ENCODE measurements around the gene ELL.

Gene ELL

DNA sequence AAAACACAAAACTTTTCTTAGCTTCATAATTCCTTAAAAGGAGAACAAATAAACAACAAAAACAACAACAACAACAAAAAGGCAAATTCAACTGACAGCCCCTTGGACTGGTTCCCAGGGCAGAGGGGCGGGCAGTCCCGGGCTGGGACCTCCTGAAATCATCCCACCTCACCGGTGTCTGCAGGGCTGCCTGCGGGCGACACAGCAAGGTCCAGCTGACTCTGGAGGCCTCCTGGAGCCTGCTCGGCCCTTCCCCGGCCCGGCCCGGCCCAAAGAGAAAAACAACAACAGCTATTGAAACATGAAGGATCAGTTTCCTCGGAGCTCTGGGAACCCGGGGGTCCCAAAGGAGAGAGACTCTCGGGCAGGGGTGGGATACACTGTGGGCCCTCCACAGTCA lies 78.9 kb downstream of the ELL start:
- DNase-seq, result no peak

DNA sequence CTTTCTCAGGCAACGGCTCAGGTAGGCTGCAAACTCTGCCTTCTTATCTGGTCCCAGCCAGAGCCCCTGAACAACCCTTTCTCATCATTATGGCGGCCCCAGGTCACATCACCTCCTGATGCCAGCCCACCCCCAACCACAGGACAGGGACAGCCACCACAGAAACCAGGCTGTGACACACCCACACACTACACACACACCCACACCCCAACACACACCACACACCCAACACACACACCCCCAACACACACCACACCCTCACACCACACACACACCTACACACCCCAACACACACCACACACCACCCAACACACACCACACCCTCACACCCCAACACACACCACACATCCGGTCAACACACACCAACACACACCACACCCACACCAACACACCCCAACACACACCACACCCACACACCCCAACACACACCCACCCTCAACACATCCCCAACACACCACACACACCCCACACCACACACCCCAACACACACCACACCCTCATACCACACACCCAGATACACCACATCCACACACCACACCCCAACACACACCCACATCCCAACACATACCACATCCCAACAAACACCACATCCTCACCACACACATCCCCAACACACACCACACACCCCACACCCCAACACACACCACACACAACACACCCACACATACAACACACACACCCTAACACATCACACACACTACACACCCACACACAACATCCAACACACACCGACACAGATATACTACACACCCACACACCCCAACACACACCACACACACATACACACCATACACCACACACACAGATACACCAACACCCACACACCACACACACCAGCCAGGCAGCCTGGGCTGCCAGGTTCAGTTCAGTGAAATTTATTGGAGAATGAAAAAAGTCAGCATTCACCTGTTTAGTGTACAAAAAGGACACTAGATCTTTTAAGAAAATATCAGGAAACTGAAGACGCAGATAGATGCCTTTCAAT lies 79.8 kb downstream of the ELL start:
- DNase-seq, result no peak

DNA sequence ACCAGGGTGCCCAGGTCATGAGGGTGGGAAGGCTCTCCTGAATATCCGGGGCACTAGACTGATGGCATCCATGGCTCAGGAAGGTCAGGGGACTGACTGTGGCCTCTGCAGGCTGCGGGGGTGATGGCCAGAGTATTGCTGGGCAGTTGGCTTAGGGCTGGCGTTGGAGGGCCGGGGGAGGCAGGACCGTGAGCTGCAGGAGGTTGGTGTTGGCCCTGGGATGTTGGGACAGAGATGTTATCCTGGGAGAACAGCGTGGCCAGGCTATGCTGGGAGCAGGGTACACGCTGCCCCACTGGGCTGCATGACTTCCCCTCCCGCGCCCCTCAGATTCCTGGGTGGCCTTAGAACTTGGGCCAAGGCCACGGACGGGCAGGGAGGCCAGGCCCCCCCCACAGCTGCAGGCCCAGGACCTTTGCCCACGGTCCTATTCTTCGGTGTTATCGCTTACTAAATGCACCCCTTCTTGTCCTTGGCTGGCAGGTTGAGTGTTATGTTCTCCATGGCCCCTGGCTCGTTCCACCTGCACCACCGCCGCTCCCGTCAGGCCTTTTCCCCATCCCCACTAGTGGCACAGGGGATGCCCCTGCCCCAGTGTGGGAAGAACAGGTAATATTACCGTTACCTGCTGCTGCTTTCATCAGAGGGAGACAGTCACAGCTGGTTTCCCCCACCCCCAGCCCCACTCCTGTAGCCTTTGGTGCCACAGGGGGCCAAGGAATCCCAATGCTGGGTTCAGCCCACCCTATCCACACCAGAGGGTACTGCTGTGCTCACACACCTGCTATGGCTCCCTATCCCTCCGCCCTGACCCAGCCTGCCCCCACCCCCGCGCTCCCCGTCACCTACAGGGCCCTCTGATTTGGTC lies 80.7 kb downstream of the ELL start:
- no peak for DNase-seq

DNA sequence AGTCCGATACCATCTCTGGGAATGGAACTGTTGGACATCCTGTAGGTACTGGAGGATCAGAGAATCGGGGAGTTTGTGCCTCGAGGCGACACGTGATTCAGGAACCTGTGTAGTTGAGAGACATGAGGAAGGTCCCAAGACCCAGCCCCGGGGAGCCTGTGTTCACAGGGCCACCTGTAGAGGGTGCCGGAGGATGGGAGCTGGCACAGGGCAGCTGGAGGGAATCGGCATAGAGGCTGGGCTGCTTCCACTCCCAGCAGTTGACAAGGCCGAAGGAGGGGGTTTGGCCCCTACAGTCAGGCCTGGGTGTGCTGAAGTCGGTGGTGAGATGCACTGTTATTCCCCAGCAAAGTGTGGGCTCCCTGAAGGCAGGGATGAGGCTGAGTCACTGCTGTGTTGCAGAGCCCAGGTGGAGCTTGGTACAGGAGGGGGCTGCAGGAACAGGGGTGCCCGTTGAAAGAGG lies 81.4 kb downstream of the ELL start:
- no peak for DNase-seq

DNA sequence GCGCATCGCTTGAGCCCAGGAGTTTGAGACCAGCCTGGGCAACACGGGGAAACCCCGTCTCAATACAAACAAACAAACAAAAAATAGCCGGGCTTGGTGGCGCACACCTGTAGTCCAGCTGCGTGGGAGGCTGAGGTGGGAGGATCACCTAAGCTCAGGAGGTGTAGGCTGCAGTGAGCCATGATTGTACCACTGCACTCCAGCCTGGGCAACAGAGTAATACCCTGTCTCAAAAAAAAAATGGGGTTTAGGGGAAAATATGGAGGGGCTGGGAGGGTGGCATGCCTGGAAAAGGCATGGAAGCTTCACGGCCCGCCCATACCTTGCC lies 82.0 kb downstream of the ELL start:
- DNase-seq, result no peak

DNA sequence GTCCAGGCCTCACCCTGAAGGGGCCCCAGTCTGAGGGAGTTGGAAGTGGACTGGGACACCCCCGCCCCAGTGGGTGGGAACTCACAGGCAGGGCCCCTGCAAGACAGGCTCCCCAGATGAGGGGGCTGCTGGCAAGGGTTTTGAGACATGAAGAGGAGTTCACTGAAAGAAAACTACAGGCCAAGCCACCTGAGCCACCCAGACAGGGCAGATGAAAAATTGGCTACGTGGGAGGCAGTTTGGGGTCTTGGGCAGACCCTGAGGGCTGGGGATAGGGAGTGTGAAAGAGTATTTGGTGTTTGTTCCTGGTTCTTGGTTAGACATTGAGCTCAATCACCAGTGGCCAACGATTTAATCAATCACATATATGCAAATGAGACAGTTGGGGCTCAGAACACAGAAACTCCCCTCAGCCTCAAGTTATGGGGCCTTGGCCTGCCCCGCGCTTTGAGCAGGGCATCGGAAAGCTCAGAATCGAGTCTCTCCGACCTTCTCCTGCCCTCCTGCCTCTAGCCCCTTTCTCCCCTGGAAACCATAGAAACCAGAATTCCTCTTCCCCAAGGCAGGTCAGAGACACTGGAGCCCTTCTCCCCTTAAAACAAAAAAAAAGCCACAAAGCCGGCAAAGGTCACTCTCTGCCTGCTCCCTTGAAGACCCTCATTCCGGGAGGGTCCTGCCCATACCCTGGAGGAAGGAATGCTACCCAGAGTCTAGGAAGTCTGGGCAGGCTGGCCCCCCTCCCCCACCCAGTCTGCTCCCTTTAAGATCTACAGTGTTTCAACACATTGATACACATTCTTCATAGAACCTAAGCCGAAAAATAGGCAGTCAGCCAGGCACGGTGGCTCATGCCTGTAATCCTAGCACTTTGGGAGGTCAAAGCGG lies 82.6 kb downstream of the ELL start:
- no peak for DNase-seq

DNA sequence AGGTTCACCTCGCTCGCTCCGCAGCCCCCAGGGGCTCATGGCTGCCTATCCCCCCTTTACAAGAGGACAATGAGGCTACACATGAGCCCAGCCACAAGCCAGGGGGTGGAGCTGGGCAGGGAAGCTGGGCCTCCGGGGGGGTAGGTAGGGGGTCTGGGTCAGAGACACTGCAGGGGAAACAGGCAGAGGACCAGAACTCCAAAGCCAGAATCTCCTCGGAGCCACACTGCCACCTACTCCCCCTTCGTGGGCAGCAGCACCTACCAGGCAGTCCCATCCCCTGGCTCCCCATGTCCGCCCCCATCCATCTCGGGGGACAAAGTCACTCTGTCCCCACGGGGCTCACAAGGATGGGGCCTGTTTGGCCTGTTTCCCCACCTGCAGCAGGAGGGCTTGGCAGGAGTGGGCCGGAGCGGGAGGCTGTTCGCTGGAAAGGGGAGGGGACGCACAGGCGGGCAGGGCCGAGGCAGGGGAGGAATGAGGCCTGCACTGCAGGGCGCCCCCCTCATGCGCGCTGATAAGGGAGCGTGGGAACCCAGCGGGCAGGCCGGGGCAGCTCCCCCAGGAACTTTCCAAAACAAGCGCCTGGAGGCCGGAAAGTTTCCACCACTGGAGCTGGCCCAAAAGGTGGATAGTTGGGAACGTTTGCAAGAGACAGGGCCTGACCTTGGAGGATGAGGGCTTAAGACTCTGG lies 83.4 kb downstream of the ELL start:
- no peak for DNase-seq

DNA sequence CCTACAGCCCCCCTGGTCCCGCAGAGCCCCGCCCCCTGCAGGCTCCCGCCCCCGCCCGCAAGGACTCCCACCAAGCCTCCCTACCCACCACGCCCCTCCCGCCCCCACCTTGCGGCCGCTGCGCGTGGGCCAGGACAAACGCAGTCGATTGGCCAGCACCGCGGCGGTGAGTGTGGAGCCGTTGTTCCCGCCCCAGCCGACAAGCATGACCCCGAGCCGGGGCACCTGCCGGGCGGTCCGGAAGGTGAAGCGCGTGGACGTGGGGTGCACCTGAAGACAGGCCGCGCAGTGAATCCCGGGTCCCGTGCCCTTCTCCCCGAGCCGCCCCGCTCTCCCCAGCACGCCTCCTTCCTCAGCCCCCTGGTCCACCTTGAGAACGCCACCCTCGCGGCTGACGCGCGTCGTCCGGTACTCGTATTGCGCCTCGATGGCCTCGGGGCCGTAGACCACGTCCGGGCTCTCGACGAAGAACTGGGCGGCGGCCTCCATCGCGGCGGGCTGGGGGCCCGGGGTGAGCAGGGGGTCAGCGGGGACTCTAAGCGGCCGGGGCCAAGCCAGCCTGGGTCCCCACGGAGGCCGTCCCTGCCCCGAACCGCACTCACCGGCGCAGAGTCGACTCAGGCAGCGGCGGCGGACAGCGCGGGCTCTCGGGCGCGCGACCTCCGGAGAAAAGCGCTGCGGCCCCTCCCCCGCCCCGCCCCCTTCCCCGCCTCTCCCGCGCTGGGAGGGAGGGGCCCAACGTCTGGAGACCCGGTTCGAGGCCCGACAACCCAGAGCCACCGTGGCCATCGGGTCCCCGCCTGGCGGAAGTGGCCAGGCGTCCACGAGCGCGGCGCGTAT lies 84.2 kb downstream of the ELL start, which contains the start of gene ISYNA1:
TSS of gene ISYNA1 (minus strand) at position 643 of the 840 bp plus-strand sequence. CDS start at position 489, 154 bp downstream.
- DNase-seq, result peak; percentile 50

DNA sequence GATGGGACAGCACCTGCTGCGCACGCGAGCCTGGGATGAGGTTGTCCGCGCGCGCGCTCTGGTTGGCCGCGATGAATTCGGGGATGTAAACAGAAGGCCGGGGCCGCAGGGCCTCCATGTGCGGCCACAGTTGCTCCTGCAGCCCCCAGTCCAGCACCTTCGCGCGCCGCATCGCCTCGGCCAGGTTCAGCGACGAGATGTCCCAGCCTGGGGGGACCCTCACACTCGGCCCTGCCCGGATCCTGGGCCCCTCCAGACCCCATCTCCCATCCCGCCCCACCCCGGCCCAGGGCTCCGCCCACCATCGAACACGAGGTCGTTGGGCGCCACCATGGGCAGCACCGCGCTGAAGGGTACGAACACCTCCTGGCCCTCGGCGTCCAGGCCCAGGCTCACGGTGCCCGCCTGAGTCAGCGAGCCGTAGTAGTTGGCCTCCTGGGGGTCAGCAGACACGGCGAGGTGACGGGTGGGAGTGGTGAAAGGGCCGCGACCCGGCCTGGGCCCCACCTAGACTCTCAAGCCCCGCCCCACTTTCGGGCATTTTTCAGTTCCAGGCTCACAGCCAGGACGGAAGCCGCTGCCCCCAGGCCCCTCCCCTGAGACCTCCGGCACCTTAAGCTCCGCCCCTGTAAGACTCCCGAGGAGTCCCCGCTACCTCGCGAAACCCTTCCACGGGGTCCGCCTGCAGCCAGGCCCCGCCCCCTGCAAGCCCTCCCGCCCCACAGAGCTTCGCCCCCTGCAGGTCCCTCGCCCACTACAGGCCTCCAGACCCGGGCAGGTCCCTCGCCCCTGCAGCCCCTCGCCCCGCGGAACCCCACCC lies 85.0 kb downstream of the ELL start:
- DNase-seq, result peak; percentile 61

DNA sequence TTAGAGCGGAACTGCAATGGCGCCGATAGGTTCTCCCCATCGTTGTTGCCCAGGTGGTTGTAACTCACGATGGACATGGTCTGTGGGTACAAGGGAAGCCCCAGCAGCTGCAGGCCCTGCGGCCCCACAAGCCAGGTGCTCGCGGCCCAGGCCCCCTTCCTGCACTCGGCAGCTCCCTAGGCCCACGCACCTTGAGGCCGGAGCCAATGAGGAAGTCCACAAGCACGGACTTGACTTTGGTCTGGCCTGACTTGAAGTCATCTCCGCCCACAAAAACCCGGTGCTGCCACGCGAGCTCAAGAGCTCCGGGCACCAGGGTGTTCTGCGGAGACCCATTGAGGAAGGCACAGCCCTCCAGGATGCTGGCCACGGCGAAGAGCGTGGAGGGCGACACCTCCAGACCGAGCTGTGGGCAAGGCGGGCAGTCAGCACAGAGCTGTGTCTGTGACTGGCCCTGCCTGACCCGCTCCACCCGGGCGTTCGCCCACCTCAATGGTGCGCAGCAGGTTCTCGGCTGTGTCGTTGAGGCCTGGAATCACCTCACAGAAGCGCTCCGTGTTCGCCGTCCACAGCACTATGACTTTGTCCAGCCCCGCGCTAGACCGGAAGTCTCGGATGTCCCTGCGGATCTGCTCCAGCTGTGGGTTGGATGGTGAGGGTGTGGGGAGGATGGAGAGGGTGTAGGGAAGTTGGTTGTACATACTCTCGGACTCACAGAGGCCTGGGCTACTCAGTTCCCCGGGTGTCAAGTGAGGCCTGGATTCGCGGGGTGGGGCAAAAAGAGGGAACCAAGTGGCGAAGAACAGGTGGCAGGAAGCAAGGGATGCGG lies 85.8 kb downstream of the ELL start:
- no peak for DNase-seq

DNA sequence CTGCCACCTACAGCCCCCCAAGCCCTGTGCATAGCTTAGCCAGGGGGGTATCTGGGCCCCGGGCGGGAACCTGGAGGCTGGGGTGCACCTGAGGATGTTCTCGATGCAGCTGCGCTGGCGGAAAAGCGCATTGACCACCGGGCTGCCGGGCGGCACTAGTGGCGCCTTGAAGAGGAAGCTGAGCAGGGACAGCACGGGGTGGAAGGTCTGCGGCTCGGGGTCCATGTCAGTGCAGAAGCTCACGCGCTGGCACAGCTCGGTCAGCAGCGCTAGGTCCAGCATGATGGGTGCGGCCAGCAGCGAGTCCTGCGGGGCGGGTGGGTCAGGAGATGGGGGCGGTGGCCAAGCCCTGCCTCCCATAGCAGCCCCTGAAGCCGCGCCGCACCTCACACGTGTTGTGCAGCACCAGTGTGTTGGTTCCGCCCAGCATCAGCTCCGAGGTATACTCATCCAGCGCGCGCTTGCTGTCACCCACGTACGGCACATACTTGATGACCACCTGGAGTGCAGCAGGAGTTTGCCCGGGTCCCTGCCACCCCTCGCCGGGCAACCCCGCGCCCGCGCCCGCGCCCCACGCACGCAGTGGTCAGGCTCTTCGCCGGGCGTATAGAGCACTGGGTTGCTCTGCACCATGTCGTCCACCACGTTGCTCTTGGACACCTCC lies 86.6 kb downstream of the ELL start:
- DNase-seq, result no peak

DNA sequence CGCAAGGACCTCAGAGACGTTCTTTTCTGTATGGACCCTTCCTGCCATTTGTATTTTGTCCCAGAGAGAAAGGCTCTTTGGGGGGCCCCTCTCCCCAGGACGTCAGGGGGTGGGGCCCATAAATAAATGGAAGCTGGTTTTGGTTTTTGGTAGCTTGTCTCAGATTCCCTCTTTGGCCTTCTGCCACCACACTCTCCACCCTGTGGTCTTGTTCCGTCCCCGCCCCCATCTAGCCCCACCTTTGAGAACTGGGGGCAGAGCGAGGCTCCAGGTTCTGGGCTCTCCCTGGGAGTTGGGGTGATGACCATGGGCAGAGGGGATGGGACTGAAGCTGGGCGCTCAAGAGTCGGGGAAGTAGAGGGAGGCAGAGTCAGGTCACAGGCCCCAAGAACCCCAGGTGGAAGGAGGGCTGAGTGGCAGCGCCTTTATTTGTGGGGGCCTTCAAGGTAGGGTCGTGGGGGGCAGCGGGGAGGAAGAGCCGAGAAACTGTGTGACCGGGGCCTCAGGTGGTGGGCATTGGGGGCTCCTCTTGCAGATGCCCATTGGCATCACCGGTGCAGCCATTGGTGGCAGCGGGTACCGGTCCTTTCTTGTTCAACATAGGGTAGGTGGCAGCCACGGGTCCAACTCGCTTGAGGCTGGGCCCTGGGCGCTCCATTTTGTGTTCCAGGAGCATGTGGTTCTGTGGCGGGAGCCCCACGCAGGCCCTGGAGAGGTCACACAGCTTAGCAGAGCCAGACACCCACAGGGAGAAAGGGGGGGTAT lies 87.3 kb downstream of the ELL start:
- no peak for DNase-seq

DNA sequence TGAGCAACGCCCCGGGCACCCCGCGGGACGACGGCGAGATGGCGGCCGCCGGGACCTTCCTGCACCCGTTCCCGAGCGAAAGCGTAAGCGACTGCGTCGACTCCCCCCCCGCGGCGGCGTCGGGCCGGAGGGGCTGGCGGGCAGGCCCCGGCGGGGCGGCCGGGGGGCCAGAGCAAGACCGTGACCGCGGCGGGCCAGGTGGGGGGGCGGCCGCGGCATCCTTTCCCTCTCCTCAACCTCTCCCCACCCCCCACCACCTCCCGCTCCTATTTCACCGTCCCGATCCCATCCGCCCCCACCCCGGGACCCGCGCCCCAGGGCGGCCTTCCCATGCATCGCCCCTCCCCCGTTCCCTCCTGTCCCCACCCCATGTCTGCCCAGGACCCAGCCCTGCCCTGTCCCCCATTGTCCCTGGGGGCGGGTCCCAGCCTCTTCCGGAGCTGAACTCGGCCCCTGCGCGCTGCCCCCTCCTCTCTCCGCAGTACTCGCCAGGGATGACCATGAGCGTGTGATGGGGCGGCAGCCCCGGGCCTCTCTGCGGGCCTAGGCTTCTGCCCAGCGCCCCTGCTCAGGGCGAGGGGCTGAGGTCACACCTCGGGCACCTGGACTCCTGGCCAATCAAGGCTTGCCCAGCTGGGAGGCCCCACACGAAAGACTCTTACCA lies 88.0 kb downstream of the ELL start:
- no peak for DNase-seq

DNA sequence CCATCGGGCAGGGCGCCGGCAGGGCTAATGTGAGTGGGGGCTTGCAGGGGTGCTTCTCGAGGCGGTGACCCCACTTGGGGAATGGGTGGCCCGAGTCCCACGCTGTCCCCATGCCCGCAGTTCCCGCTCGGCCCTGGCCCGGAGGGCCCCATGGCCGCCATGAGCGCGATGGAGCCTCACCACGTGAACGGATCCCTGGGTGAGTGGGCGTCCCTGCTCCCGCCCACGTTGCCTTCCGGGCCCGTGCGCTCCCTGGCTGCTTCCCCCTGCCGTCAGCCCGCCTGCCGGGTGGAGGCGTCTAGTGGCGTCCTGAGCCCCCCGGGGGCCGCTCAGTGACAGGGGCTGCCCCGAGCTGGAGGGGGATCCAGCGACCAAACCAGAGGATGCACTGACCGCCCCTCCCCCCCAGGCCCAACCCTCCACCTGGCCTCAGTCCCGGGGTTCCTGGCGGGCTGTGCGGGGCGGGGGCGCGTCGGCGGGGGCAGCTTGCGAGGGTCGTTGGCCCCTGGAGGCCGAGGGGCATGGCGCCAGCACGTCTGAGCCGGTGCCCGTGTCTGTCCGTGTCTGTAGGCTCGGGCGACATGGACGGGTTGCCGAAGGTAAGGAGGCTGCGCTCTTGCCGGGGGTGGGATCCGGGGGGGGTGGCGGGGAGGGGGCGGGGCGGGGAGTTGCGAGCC lies 88.7 kb downstream of the ELL start:
- DNase-seq, result no peak

DNA sequence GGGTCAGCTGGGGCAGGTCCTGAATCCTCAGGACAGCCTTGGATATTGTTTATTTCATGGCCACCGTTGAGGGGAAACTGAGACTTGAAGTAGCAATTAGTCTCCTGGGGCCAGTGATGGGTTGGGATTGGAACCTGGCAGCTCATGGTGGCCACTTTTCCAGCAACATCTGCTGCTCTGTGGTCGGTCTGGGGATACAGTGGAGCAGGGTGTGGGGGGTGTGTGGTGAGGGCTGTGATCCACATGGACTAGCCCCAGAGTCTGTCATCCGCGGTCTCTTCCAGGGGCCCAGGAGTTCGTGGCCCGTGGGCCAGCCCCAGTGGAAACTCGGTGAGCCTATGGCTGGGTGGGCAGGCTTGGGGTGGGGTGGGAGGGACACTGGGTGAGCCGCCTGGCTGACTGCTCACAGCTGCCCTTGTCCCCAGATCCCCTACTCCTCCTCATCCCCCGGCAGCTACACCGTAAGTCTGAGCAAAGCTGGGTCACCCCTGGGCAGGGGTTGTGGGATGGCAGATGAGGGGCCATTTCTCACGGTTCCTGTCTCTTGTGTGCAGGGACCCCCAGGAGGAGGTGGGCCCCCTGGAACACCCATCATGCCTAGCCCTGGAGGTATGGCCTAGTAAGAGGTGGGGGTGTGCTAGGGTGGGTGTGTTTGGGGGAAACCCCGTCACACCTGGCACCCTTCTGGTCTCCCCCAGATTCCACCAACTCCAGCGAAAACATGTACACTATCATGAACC lies 89.4 kb downstream of the ELL start:
- no peak for DNase-seq

All from stimulated activated CD4-positive, alpha-beta T cell treated with anti-CD3 and anti-CD28 coated beads, Interleukin-12 subunit alpha, Interleukin-12 subunit beta, amount 100 ng/mL, for 4 hours (primary cell).